Measurements from ENCODE around the gene MTREX.

MTREX gene

GRCh38 chr5:55472642-55473041, 164.9 kb downstream of the MTREX start:
- H3K4me1 ChIP-seq (ENCODE audit: control insufficient read depth in 1 of 2, insufficient read depth in 2 of 2, low read length in 2 of 2) = peaks cover 0 to 21% of the 10 kb centered on the region in 2 donors
- peaks cover 0 to 2% of the 10 kb centered on the region in 2 donors for H3K36me3 ChIP-seq (ENCODE audit: control insufficient read depth in 1 of 2, insufficient read depth in 2 of 2, low read length in 2 of 2)
- no peaks in the 10 kb centered on the region for H3K27me3 ChIP-seq (ENCODE audit: low read depth, low read length)
- H3K27ac ChIP-seq (ENCODE audit: low read length) = no peak overlapping the region
- H3K9me3 ChIP-seq (ENCODE audit: control insufficient read depth in 1 of 2, low read length in 2 of 2) = no peaks in the 10 kb centered on the region
- no peak overlapping the region for H3K4me3 ChIP-seq (ENCODE audit: low read depth in 1 of 2, low read length in 2 of 2)

Data from muscle layer of duodenum (tissue), 2 donors.